ENCODE measurements around the gene ZCCHC7.
"Not testable (repeated sequence)": the region's sequence is repeated elsewhere in the genome, so short reads cannot be mapped to it uniquely, and the experiment has no call there.

GRCh38 chr9:37303272-37303671 is 182.9 kb downstream of the ZCCHC7 start:
- TF ChIP-seq, protein P1, sequence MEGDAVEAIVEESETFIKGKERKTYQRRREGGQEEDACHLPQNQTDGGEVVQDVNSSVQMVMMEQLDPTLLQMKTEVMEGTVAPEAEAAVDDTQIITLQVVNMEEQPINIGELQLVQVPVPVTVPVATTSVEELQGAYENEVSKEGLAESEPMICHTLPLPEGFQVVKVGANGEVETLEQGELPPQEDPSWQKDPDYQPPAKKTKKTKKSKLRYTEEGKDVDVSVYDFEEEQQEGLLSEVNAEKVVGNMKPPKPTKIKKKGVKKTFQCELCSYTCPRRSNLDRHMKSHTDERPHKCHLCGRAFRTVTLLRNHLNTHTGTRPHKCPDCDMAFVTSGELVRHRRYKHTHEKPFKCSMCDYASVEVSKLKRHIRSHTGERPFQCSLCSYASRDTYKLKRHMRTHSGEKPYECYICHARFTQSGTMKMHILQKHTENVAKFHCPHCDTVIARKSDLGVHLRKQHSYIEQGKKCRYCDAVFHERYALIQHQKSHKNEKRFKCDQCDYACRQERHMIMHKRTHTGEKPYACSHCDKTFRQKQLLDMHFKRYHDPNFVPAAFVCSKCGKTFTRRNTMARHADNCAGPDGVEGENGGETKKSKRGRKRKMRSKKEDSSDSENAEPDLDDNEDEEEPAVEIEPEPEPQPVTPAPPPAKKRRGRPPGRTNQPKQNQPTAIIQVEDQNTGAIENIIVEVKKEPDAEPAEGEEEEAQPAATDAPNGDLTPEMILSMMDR (IDR thresholded peaks at IDR 0.05; ENCODE audit: low read depth, low read length), result not testable (repeated sequence)
- TF ChIP-seq EZH2phosphoT487 (IDR thresholded peaks at IDR 0.05; ENCODE audit: low read depth), result not testable (repeated sequence)

Data from OCI-LY3 (cell line).